ENCODE measurements around the gene MAP1B.

The MAP1B gene

GRCh38 chr5:72179028-72179815 lies 71.9 kb downstream of the MAP1B start:
- no peaks in the 10 kb centered on the region for H3K4me1 ChIP-seq (ENCODE audit: insufficient read depth, low read length)
- no peaks in the 10 kb centered on the region for H3K79me2 ChIP-seq (ENCODE audit: insufficient read depth, low read length)
- no peak for TF ChIP-seq EZH2 (IDR thresholded peaks at IDR 0.05; ENCODE audit: borderline replicate concordance, low read depth, low read length, severe bottlenecking)
- TF ChIP-seq, protein P1, sequence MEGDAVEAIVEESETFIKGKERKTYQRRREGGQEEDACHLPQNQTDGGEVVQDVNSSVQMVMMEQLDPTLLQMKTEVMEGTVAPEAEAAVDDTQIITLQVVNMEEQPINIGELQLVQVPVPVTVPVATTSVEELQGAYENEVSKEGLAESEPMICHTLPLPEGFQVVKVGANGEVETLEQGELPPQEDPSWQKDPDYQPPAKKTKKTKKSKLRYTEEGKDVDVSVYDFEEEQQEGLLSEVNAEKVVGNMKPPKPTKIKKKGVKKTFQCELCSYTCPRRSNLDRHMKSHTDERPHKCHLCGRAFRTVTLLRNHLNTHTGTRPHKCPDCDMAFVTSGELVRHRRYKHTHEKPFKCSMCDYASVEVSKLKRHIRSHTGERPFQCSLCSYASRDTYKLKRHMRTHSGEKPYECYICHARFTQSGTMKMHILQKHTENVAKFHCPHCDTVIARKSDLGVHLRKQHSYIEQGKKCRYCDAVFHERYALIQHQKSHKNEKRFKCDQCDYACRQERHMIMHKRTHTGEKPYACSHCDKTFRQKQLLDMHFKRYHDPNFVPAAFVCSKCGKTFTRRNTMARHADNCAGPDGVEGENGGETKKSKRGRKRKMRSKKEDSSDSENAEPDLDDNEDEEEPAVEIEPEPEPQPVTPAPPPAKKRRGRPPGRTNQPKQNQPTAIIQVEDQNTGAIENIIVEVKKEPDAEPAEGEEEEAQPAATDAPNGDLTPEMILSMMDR (IDR thresholded peaks at IDR 0.05; ENCODE audit: borderline replicate concordance, extremely low read depth, low read length, poor library complexity, severe bottlenecking), result no peak
- no peak overlapping the region for H2AFZ ChIP-seq (ENCODE audit: low read depth, low read length)
- H3K36me3 ChIP-seq (ENCODE audit: insufficient read depth, low read length), result no peaks in the 10 kb centered on the region
- H3K4me3 ChIP-seq (ENCODE audit: low read depth in 1 of 2, low read length in 2 of 2), result no peak overlapping the region
- no peaks in the 10 kb centered on the region for H3K9me3 ChIP-seq (ENCODE audit: insufficient read depth, low read length, severe bottlenecking)
- H3K4me2 ChIP-seq (ENCODE audit: insufficient read depth, low read length), result no peak overlapping the region
- no peaks in the 10 kb centered on the region for H4K20me1 ChIP-seq (ENCODE audit: insufficient read depth, low read length)
- peaks cover 18% of the 10 kb centered on the region for H3K27me3 ChIP-seq (ENCODE audit: insufficient read depth, low read length, poor library complexity)
- ATAC-seq (ENCODE audit: insufficient read depth, low read depth), result no peak
- H3K27ac ChIP-seq (ENCODE audit: low read length), result no peak overlapping the region
- DNase-seq, result no peak
- no peak overlapping the region for H3K9ac ChIP-seq (ENCODE audit: low read depth, low read length)

GRCh38 chr5:72179816-72180440 lies 72.7 kb downstream of the MAP1B start:
- H3K9me3 ChIP-seq (ENCODE audit: insufficient read depth, low read length, severe bottlenecking), result no peaks in the 10 kb centered on the region
- H3K27ac ChIP-seq (ENCODE audit: low read length), result no peak overlapping the region
- H3K36me3 ChIP-seq (ENCODE audit: insufficient read depth, low read length), result no peaks in the 10 kb centered on the region
- TF ChIP-seq EZH2 (IDR thresholded peaks at IDR 0.05; ENCODE audit: borderline replicate concordance, low read depth, low read length, severe bottlenecking), result no peak
- TF ChIP-seq, protein P1 (IDR thresholded peaks at IDR 0.05; ENCODE audit: borderline replicate concordance, extremely low read depth, low read length, poor library complexity, severe bottlenecking), result no peak
- no peaks in the 10 kb centered on the region for H3K4me1 ChIP-seq (ENCODE audit: insufficient read depth, low read length)
- ATAC-seq (ENCODE audit: insufficient read depth, low read depth) (no peak), DNase-seq (no peak)
- H3K4me3 ChIP-seq (ENCODE audit: low read depth in 1 of 2, low read length in 2 of 2), result no peak overlapping the region
- H3K4me2 ChIP-seq (ENCODE audit: insufficient read depth, low read length), result no peak overlapping the region
- peaks cover 18% of the 10 kb centered on the region for H3K27me3 ChIP-seq (ENCODE audit: insufficient read depth, low read length, poor library complexity)
- H3K79me2 ChIP-seq (ENCODE audit: insufficient read depth, low read length), result no peaks in the 10 kb centered on the region
- no peaks in the 10 kb centered on the region for H4K20me1 ChIP-seq (ENCODE audit: insufficient read depth, low read length)
- no peak overlapping the region for H2AFZ ChIP-seq (ENCODE audit: low read depth, low read length)
- H3K9ac ChIP-seq (ENCODE audit: low read depth, low read length), result no peak overlapping the region

DNA sequence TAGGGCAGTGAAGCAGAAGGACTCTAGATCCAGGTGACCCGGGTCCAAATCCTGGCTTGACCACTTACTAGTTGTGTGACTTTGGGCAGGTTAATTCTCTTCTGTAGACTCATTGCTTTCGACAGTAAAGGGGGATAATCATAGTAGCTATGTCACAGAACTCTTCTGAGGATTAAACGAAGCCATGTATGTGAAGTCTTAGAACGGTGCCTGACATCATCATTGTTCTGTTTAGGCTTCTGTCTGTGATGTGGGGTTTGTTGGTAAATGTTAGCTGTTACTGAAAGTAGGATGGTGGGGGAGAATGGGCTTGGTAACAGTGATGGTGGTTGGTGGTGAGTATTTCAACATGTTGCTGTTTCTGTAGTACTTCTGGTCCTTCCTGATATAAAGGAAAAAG lies 73.7 kb downstream of the MAP1B start:
- no peak for TF ChIP-seq EZH2 (IDR thresholded peaks at IDR 0.05; ENCODE audit: borderline replicate concordance, low read depth, low read length, severe bottlenecking)
- TF ChIP-seq, protein P1 (IDR thresholded peaks at IDR 0.05; ENCODE audit: borderline replicate concordance, extremely low read depth, low read length, poor library complexity, severe bottlenecking), result no peak
- ATAC-seq (ENCODE audit: insufficient read depth, low read depth) (no peak), DNase-seq (no peak)
- no peak overlapping the region for H3K4me2 ChIP-seq (ENCODE audit: insufficient read depth, low read length)
- peaks cover 13% of the 10 kb centered on the region for H3K27me3 ChIP-seq (ENCODE audit: insufficient read depth, low read length, poor library complexity)
- no peaks in the 10 kb centered on the region for H4K20me1 ChIP-seq (ENCODE audit: insufficient read depth, low read length)
- no peak overlapping the region for H2AFZ ChIP-seq (ENCODE audit: low read depth, low read length)
- no peaks in the 10 kb centered on the region for H3K9me3 ChIP-seq (ENCODE audit: insufficient read depth, low read length, severe bottlenecking)
- H3K79me2 ChIP-seq (ENCODE audit: insufficient read depth, low read length), result no peaks in the 10 kb centered on the region
- no peaks in the 10 kb centered on the region for H3K36me3 ChIP-seq (ENCODE audit: insufficient read depth, low read length)
- no peak overlapping the region for H3K27ac ChIP-seq (ENCODE audit: low read length)
- no peak overlapping the region for H3K9ac ChIP-seq (ENCODE audit: low read depth, low read length)
- no peaks in the 10 kb centered on the region for H3K4me1 ChIP-seq (ENCODE audit: insufficient read depth, low read length)
- H3K4me3 ChIP-seq (ENCODE audit: low read depth in 1 of 2, low read length in 2 of 2), result no peak overlapping the region
